ENCODE measurements around the gene INPP5A. TPM values are rescaled to one million over a fixed set of nuclear protein-coding genes. Genes with fewer than 3 reads are reported as not detected.
"Not testable (repeated sequence)": the region's sequence is repeated elsewhere in the genome, so short reads cannot be mapped to it uniquely, and the experiment has no call there.

INPP5A gene
- total and polyA plus RNA-seq, 7 donors = 15.1 to 48.8 (median 40.9) TPM

DNA sequence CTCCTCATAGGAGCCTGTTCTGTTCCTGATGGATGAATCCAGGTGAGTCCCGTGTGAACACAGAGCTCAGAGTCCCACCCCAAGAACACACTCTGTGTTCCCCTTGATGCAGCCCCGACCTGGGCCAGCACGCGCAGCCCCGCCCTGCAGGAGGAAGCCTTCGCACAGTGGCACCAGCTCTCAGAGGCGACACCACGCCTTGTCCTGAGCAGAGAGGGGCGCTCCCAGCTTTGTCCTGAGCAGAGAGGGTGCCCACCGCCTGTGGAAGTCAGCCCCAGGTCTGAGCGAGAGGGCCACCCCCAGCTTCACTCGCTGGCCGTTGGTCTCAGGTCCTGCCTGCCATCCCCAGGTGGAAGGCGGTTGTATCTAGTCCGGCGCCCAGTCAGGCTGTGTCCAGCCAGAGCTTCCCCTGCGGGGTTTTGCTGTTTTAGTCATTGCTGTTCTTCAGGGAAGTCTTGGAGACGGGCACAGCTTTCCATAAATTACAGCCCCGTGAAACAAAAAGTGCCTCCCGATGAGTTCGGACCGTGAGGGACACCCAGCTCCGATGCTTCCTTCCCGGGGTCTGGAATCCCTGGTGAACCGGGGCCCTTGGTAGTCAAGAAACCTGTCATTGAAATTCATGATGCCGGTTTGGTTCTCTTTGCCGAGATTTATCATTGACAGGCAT is 204.7 kb downstream of the INPP5A start:
- Histone ChIP-seq H3K36me3 (ENCODE audit: insufficient read depth in 1 of 2, low read depth in 1 of 2) (peaks cover 0 to 10% of the 10 kb centered on the region in 2 donors), H3K4me3 (no peak overlapping the region), H3K9me3 (no peaks in the 10 kb centered on the region), H3K4me1 (no peaks in the 10 kb centered on the region), H3K27me3 (ENCODE audit: insufficient read depth in 3 of 3, low read length in 2 of 3) (no peaks in the 10 kb centered on the region), H3K27ac (no peak overlapping the region)
- ATAC-seq (no peak), DNase-seq (no peak)
- WGBS, 3 donors = 81 to 86% (median 82%) methylated on average over 26 to 27 of the region's 27 CpGs
- intact Hi-C loops (cut with DNase I) = no loop called here
- TF ChIP-seq, protein P1, sequence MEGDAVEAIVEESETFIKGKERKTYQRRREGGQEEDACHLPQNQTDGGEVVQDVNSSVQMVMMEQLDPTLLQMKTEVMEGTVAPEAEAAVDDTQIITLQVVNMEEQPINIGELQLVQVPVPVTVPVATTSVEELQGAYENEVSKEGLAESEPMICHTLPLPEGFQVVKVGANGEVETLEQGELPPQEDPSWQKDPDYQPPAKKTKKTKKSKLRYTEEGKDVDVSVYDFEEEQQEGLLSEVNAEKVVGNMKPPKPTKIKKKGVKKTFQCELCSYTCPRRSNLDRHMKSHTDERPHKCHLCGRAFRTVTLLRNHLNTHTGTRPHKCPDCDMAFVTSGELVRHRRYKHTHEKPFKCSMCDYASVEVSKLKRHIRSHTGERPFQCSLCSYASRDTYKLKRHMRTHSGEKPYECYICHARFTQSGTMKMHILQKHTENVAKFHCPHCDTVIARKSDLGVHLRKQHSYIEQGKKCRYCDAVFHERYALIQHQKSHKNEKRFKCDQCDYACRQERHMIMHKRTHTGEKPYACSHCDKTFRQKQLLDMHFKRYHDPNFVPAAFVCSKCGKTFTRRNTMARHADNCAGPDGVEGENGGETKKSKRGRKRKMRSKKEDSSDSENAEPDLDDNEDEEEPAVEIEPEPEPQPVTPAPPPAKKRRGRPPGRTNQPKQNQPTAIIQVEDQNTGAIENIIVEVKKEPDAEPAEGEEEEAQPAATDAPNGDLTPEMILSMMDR (IDR thresholded peaks at IDR 0.05) = no peak

GRCh38 chr10:132742837-132743194 is 205.2 kb downstream of the INPP5A start:
- H3K36me3 ChIP-seq (ENCODE audit: insufficient read depth in 1 of 2, low read depth in 1 of 2) = peaks cover 0 to 10% of the 10 kb centered on the region in 2 donors
- intact Hi-C loops (cut with DNase I) = no loop called here
- no peak overlapping the region for H3K4me3 ChIP-seq
- DNase-seq (no peak), ATAC-seq (no peak)
- H3K4me1 ChIP-seq = no peaks in the 10 kb centered on the region
- TF ChIP-seq, protein P1 (IDR thresholded peaks at IDR 0.05) = no peak
- WGBS, 3 donors = 65 to 77% (median 68%) methylated on average over 12 of the region's 12 CpGs
- H3K27me3 ChIP-seq (ENCODE audit: insufficient read depth in 3 of 3, low read length in 2 of 3) = no peaks in the 10 kb centered on the region
- H3K27ac ChIP-seq = no peak overlapping the region
- H3K9me3 ChIP-seq = no peaks in the 10 kb centered on the region

GRCh38 chr10:132743196-132743924 is 205.8 kb downstream of the INPP5A start:
- H3K27ac ChIP-seq; H3K36me3 ChIP-seq (ENCODE audit: insufficient read depth in 1 of 2, low read depth in 1 of 2); H3K4me1 ChIP-seq; DNase-seq; H3K27me3 ChIP-seq (ENCODE audit: insufficient read depth in 3 of 3, low read length in 2 of 3); H3K9me3 ChIP-seq; intact Hi-C loops (cut with DNase I); ATAC-seq; H3K4me3 ChIP-seq: not testable (repeated sequence)
- 76 to 84% (median 76%) methylated on average over 16 to 30 of the region's 30 CpGs for WGBS, 3 donors

- H3K4me3 ChIP-seq = no peak overlapping the region
- no peak overlapping the region for H3K27ac ChIP-seq
- no peaks in the 10 kb centered on the region for H3K9me3 ChIP-seq
- 92 to 94% (median 92%) methylated on average over 18 of the region's 18 CpGs for WGBS, 3 donors
- DNase-seq (no peak), ATAC-seq (no peak)
- peaks cover 0 to 10% of the 10 kb centered on the region in 2 donors for H3K36me3 ChIP-seq (ENCODE audit: insufficient read depth in 1 of 2, low read depth in 1 of 2)
- intact Hi-C loops (cut with DNase I) = no loop called here
- H3K27me3 ChIP-seq (ENCODE audit: insufficient read depth in 3 of 3, low read length in 2 of 3) = no peaks in the 10 kb centered on the region
- TF ChIP-seq, protein P1 (IDR thresholded peaks at IDR 0.05) = no peak
- H3K4me1 ChIP-seq = no peaks in the 10 kb centered on the region
Measured at GRCh38 chr10:132743925-132744490, 206.4 kb downstream of the INPP5A start.

- WGBS, 3 donors = 94 to 98% (median 97%) methylated on average over 19 of the region's 19 CpGs
- H3K36me3 ChIP-seq (ENCODE audit: insufficient read depth in 1 of 2, low read depth in 1 of 2) = peaks cover 0 to 17% of the 10 kb centered on the region in 2 donors
Measured at GRCh38 chr10:132744839-132745238, 207.3 kb downstream of the INPP5A start.

More at GRCh38 chr10:132744839-132745238, 207.3 kb downstream of the INPP5A start:
- intact Hi-C loops (cut with DNase I) = no loop called here
- Histone ChIP-seq H3K27ac (no peak overlapping the region), H3K9me3 (no peaks in the 10 kb centered on the region), H3K4me1 (no peaks in the 10 kb centered on the region), H3K27me3 (ENCODE audit: insufficient read depth in 3 of 3, low read length in 2 of 3) (no peaks in the 10 kb centered on the region), H3K4me3 (no peak overlapping the region)
- DNase-seq (no peak), ATAC-seq (no peak)
- TF ChIP-seq, protein P1 (IDR thresholded peaks at IDR 0.05) = no peak
